Activated T-cell treated with anti-CD3 and anti-CD28 coated beads, Interleukin-2, amount 50 U/mL, for 1 hour (primary cell): Measurements from ENCODE around the gene TRIO.

Experiments used
- DNase-seq: peaks from one replicate; pipeline ENCODE4 v3.0.0-alpha.2; 2020

TRIO gene

DNA sequence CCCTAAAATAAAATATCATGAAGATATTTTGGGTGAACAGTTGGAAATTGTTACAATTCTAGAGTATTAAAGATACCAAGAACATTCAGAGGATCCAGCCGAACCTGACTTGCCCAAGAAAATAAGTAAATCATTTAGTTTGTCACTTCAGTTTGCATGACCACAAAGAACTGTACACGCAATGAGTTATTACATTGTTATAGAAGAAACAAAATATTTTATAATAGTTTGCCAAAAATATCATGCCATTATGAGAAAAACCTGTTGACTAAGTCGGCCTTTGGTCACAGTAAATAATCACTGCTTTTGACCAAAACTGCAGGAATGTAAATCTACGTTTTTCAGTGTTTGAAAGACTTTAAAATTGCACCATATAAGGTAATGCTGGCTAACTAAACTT lies 27.9 kb downstream of the TRIO start:
- no peak for DNase-seq

DNA sequence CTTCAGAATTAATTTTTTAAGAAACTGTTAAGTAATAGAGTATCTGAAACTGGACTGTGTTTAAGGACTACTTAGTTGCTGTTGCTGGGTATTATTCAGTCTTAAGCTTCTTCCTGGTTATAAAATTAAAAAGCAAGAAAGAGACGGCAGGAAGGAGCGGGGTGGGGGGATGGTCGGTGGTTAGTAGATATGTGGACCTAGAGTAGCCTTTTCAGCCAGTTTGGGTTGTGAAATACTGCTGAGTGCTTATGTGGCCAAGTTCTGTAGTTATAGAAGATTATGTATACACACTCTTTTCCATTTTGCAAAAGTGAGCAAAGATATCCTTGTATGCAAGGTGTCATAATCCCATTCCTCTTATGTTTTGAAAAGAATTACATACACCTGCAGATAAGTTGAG lies 28.5 kb downstream of the TRIO start:
- DNase-seq: no peak

DNA sequence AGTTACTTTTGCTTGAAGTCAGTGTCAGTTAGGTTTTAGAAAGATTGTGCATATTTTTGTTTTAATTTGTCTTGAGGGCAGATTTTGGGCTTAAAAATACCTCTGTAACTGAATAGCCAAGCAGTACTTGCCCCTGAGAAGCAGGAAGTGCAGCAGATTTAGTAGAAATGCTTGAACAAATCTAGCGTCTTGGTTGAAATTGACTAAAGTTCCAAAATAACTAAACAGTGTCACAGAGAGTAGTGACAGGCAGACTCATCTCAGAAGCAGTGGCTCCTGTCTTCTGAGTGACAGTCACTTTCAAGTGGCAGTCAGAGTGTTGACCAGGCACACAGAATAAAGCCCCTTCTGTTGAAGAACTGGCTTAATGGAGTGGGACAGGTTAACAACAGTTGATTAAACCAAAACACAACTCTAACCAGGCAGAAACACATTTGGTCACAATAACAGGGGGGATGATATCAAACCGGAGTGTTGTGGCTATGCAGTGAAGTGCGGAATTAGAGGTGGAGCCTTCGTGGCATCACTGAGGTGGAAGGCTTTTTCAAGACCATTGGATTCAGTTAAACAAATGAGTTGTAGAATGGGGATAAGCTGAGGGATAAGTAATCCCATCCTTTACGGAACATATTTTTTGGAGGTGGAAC lies 29.1 kb downstream of the TRIO start:
- no peak for DNase-seq

DNA sequence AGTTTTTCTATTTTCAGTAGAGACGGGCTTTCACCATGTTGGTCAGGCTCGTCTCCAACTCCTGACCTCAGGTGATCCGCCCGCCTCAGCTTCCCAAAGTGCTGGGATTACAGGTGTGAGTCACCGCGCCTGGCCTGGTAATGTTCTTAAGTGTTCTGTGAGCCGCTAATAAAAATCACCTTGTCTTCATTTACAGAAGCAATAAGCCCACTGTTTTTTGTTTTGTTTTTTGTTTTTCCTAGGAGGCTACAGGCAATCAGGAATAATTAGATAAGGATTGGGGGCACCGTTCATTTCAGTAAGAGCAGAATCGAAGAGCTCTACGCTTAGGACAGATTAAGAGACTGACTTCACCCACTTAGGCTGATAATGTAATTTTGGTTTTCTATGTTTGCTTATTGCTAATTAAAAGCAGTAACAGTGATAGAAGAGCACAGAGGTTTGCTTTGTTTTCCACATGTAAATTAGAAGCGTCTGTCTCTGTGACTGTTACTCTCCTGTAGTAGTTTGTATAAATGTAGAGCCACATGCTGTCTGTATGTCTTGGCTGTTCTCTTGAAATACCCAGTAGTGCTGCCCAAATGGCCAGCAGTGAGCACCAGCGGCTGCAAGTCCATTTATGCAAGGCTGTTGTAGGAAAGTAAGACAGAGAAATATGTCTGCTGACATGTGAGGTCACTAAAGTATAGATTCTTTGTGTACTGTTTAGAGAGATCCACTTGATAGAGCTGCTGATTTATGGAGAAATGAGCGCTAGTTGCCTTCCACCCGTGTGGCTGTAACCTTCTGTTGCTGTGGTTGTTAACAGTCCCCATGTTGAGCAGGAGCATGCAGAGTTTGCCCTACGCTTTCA lies 30.5 kb downstream of the TRIO start:
- DNase-seq: no peak

DNA sequence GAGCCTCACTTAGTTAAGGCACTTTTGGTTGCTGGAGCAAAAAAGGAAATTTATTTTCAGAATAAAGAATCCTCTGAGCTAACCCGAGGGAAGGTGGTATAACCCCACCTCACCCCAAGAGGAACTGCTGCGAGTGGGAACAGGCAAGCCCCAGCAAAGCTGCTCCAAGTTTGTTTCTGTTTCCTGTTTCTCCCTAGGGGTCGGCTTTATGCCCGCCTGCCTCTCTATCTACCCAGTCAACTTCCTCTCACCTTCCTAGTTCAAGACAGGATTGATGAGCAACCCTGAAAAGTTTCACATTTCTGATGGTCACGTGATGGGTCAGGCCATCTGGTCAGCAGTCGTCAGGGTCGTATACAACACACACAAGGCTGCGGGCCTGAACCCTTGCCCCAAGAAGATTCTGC lies 31.1 kb downstream of the TRIO start:
- DNase-seq: no peak

DNA sequence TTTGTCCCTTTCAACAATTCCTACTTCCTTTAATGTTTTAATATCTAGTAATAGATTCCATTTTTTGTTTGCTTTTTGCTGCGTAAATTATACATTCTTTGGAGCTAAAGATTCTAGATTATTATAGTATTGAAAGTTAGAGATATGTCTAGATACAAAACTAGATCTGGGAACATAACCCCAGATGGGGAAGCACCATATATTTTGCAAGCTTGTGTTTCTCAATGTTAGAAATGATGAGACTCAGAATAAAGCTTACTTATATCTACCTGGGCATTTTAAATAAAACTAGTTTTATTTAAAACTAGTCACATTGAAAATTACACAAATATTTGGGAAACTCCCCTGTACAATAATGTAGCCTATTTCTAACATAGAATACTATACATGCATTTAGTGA lies 32.2 kb downstream of the TRIO start:
- DNase-seq: no peak

DNA sequence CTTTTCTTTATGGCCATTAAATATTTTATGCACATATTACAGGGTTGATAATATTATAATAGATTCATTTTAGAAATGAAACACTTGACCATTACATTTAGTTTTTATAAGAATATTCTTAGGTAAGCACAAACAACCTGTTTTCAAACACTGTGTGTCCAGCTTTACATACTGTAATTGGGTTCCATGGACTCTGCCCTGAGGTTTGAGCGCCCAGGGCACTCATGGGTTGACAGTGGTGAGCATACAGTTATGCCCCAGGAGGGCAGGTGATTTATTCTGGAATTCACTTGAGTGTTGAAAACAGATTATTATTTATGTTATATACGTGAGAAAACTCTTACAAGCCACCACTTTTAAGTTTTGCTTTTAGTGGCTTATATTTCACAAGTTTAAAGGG lies 33.7 kb downstream of the TRIO start:
- no peak for DNase-seq

DNA sequence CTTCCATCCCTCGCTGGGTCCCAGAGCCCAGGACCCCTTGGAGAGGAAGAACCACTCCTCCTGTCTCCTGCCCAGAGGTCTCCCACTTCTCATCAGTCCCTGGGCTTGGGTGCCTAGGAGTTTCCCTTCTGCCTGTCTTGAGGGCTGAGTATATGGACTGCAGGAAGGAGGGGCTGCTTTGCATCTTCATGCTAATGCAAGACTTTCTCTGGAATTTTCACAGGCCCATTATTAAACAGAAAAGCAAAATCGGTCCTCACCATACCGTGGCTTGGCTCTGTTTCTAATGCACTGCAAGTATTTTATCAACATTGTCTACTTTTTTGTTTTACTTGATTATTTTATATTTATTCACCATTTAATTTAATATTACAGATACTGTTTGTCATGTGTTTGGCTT lies 34.5 kb downstream of the TRIO start:
- DNase-seq: no peak

DNA sequence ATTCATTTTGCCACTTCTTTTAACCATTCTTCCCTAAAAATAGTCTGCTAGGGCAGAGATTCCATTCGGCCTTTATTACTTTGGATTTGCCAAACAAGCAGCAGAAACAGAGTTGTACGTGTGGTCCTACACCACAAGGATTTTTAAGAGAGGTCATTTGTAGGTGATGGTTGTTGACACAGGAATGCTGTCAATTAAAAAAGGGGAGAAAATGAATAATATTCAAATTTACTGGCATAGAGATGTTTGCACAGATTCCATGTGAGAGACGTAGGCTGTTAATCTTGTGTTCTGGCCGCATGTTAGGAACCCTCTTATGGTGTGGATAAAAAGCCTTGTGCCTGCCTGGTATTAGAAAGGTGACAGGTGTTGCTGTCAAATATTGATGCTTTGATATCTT lies 34.9 kb downstream of the TRIO start:
- DNase-seq: no peak

DNA sequence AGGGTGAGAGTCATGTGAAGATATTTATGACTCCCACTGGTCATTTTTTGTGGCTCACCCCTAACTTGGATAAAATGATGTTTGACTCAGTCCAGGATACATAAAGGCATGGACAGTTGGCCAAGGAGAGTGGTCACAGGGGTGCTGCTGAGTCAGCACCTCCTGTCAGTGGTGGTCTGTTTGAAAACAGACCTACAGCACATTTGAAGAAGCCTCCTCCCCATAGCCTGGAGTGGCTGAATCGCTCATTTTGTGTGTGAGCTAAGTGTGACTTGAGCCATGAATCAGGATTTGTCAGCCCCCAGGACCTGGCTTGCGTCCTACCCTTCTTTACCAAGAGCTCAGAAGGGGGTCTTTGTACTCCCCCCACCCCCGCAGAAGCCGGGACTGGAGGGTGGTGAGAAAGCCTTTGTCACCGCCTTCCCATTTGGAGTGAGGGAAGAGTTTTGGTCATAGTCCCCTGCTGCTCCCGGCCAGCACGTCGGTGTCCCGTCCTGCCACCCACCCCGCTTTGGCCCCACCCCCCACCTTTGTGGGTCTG lies 35.6 kb downstream of the TRIO start:
- DNase-seq: no peak

DNA sequence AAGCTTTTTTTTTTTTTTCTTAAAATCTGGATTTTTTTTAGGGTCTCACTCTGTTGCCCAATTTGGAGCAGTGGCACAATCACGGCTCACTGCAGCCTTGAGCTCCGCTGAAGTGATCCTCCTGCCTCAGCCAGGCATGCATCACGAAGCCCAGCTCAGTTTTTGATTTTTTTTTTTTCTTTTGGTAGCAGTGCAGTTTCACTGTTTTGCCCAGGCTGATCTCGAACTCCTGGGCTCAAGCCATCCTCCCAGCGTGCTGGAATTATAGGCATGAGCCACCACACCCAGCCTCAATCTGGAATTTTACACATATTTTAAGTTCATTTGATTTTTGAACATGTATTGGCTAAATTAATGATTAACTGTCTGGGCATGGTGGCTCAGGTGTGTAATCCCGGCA lies 36.3 kb downstream of the TRIO start:
- DNase-seq: no peak

DNA sequence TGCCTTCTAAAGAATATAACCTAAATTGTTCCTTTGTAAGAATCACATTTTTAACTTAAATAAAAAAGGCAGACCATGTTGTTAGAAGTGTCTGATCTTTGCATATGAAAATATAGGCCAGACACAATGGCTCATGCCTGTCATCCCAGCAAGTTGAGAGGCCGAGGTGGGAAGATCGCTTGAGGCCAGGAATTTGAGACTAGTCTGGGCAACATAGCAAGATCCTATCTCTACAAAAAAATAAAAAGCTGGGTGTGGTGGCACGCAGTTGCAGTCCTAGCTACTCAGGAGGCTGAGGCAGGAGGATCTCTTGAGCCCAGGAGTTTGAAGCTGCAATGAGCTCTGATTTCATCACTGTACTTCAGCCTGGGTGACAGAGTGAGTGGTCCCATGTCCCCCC lies 37.3 kb downstream of the TRIO start:
- no peak for DNase-seq

DNA sequence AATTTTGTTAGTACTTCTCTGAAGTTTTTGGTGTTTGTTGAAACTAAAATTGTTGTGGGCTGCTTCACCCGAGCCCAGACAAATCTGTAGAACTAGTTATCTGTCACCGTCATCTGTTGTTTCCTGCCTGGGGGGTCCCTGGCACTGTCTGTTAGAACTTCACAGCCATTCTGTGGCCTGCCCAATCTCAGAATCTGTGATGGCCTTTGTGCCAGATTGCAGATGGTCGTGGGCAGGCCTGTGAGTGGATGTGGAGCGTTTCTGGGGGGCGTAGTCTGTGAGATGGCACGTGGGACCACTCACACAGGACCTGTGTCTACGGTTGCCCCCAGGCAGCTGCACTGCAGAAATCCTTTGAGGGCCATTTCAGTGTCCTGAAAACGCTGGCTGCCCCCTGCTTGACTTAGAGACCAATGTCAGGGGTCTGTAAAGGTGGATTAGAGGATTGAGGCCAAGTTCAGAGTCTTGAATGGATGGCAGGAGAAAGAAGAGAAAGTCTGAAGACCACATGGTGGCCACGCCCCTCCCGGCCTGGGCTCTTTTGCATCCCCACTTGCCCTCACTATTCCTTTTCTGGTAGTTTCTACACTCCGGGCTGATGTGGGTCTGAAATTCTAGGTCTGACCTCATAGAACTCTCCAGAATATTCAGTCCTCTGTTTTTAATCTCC lies 38.3 kb downstream of the TRIO start:
- no peak for DNase-seq

DNA sequence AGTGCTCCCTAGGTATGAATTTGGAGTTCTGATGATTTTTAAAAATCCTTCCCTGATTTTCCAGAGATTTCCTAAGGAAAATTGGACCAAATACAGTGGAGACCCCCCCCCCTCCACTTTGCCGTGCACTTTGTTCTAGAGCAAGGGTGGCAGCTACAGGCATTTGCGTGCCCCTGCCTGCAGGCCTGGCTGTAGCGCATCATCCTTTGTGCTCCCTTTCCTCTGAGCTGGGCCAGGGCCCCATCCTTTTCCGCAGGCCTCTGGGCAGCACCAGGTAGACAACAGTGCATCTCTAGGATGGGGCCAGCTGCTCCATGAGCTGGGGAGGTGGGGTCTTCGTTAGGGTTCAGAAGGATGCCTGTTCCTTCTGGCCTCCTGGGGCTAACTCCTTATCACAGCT lies 39.6 kb downstream of the TRIO start:
- DNase-seq: no peak

DNA sequence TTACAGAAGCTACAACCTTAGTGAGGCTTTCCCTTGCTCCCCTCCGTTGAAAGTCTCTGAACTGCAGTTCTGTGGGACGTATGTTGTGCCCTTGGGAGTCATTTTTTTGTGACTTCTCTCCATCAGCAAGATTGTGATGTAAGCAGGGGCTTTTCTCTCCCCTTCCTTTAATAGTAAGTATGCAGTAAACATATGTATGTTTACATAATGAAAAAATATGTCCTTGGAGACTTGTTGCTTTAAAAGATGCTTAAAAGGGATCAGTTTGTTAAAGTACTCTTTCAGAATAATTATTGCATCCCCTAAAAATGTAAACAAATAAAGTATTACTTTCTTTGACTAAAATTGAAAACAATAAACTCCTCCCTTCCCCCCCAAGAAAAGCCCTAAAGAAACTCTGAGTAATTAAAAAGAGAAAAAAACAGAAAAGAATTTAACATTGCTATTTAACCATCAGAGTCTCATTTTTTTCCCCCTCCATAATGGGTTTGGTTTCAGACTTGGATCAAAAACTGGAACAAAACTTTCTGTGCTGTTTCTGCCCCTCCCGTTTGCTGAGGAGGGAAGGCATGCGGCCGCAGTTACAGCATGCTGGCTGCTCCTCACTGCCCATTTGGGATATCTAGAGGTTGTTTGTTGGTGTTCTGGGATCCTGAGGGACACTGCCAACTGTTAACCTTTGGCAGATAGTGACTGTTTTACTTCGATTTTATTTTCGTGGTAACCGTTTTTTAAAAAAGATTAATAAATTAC lies 40.2 kb downstream of the TRIO start:
- no peak for DNase-seq

DNA sequence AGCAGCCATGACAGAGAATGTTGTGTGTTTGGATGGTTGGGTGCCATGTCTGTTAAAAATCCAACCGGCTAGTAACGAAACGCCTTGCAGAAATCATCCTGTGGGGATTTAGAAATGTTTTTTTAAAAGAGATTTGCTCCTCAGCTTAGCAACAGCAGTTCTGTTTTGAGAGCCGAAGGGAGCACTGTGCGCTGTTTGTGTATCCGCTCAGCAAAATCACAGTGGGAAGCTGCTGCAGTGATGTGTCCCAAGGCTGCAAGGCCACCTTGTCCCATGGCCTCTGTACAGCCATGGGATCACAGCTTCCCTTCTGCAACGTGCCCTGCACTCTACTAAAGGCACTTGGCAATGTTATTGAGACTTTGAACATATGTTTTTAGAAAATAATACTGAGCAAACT lies 40.9 kb downstream of the TRIO start:
- no peak for DNase-seq

DNA sequence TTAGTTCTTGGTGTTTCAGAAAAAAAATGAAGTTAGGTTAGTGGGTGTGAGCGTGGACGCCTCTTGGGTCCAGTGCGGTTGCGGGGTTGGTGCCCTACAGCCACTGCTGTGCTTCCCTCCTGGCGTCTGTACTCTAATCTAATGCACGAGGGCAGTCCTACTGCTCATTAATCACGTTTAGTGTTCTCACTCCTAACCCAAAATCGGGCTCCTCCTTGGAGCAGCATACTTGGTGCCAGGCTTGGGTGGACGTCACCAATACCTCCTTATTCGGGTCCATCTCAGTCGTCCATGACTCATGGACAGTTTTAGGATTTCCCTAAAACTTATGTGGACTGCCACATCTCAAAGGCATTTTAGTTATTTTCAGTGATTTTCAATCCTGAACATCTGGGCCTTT lies 41.6 kb downstream of the TRIO start:
- no peak for DNase-seq

DNA sequence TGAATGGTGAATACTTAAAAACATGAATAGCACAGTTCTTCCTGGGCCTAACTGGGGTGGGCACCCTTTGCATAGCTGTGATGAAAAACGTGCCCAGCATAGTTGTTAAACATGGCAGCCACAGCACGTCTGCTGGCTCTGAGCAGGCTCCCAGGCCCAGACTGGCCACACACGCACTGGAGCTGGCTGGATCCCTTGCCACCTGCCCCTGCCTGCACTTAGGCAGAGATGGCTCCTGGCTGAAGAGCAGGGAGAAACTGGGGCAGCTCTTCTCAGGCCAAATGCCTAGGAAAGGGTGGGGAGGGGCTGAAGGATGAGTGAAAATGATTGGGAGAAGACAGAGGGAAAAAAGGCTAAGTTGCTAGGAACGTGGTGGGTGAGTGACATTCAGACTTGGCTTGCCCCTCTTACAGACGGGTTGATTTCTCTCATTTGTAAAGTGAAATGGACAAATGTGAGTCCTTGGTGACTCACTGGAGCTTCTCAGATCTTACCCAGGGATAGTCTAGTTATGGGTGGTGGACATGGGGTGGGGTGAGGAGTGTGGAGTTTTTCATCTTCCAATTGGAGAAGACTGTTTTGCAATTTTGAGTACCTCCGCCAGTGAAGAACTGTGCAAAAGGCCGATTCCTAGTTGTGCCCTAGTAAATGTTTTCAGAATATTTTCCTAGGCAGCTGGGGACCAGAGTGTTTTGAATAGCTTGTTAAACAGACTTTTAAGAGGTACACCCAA lies 42.4 kb downstream of the TRIO start:
- no peak for DNase-seq

DNA sequence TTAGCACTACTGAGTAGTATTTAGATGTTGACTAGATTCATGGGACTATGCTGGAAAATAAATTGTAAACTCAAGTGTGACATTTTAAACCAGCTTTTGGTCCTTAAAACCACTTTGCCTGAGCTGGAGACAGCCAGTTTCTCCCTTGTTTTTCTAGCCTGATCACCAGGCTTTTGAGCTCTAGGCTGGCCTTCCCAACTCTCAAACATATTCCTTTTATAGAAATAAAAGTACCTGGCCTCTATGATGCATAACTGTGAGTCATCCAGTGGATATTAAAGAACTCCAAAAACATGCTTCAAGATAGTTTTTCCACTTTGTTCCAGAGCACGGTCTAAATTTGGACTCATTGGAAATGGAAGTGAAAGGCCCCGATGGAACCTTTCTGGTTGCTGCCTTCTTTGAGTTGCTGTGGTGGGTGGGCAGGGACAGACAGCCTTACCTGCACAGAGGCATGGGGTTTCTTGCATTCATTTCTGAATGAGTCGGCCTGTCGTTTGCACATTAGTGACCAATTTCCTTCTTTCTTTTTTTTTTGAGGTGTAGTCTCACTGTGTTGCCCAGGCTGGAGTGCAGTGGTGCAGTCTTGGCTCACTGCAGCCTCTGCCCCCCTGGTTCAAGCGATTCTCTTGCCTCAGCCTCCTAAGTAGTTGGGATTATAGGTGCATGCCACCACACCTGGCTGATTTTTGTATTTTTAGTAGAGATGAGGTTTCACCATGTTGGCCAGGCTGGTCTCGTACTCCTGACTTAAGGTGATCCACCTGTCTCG lies 43.1 kb downstream of the TRIO start:
- no peak for DNase-seq

DNA sequence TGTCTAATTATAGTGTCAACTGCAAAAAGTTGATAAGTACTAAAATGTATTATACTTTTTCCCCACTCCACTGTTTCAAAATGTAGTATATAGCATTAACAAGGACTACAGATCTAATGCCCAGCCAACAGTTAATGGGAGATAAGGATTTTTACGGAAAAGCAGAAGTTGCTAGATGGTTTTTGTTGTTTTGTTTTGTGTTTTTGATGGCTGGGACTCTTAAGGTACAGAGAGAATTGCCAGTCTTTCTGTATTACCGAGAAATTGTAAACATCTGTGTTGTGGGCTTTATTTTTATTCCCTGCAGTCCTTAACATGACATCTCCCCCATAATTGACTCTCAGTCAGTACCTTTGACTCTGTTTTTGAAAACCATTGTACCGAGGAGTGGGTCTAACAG lies 44.0 kb downstream of the TRIO start:
- DNase-seq: no peak

DNA sequence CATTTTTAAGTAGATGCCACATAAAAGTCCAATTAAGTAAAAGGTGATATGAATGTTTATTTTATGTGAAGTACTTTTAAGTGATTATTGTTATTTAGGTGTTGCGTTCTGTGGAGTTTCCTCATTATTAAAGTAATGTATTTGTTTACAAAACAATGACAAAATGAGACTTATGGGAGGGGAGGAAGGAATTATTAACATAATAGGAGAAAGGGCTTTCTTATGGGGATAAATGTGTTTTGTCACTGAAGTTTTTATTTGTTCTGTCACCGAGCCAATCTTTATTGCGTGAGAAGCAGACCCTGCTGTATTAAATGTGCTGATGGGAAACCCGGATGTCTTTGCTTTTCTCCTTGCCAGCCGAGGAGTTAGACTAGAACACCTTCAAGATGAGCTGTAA lies 44.5 kb downstream of the TRIO start:
- no peak for DNase-seq

DNA sequence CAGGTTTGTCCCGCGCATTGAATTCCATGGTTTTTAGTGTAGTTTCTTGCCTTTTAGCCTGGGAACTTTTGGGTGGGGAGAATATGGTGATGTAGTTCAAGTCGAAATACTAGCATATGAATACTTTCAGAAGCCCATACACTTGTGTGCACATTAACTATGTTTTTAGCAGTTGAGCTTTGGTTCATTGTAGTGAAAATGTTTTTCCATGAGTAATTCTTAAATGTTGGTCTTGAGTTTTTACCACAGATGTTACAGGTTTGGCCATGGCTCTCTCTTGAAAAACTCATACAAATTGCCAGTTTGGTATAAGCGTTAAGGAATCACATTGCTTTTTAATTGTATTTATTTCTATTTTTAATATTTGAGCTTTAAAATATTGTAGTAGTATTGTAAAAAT lies 45.6 kb downstream of the TRIO start:
- DNase-seq: no peak
